Liver (tissue), 9 donors: ENCODE data around the gene ZNF70. TPM values are rescaled to one million over a fixed set of nuclear protein-coding genes. Genes with fewer than 3 reads are reported as not detected.

Experiments used
- DNase-seq: peaks from one replicate; pipeline ENCODE4 v3.0.0-alpha.2; 2017; ENCODE audit warnings: low spot score
- H3K27ac ChIP-seq, 2 donors: one replicate each; pipeline ENCODE4 v1.7.0; 2013; ENCODE audit warnings: inconsistent platforms in 2 of 2, low read length in 2 of 2, control low read depth in 1 of 2, low read depth in 1 of 2, mild to moderate bottlenecking in 1 of 2
- H3K27me3 ChIP-seq, 4 donors: one replicate each; pipeline versions ENCODE4 v1.6.1 to v1.7.0; 2013; ENCODE audit warnings: low read length in 3 of 4, inconsistent platforms in 1 of 4, mild to moderate bottlenecking in 1 of 4, moderate library complexity in 1 of 4; ENCODE audit not compliant: control insufficient read depth in 4 of 4, insufficient read depth in 4 of 4
- H3K36me3 ChIP-seq, 4 donors: one replicate each; pipeline versions ENCODE4 v1.6.1 to v1.7.0; 2013; ENCODE audit warnings: low read length in 3 of 4, mild to moderate bottlenecking in 3 of 4, low read depth in 1 of 4, moderate library complexity in 1 of 4; ENCODE audit not compliant: control insufficient read depth in 4 of 4, insufficient read depth in 3 of 4
- H3K4me1 ChIP-seq, 4 donors: one replicate each; pipeline versions ENCODE4 v1.6.1 to v1.7.0; 2013; ENCODE audit warnings: low read length in 3 of 4, mild to moderate bottlenecking in 3 of 4, moderate library complexity in 1 of 4; ENCODE audit not compliant: control insufficient read depth in 4 of 4, insufficient read depth in 4 of 4
- H3K4me3 ChIP-seq, 3 donors: one replicate each; pipeline versions ENCODE4 v1.6.1 to v1.7.0; 2013; ENCODE audit warnings: low read length in 3 of 3, control low read depth in 1 of 3, low read depth in 1 of 3, mild to moderate bottlenecking in 1 of 3
- H3K9ac ChIP-seq, 2 donors: one replicate each; pipeline ENCODE4 v1.7.0; 2013; ENCODE audit warnings: low read length in 2 of 2, mild to moderate bottlenecking in 2 of 2, moderate library complexity in 2 of 2, control low read depth in 1 of 2, low read depth in 1 of 2
- H3K9me3 ChIP-seq, 4 donors: one replicate each; pipeline versions ENCODE4 v1.6.1 to v1.7.0; 2013; ENCODE audit warnings: low read length in 3 of 4; ENCODE audit not compliant: control insufficient read depth in 4 of 4
- ATF3 ChIP-seq: IDR thresholded peaks from 2 replicates; pipeline ENCODE4 v1.6.1; 2016; ENCODE audit warnings: antibody characterized with exemption
- EGR1 ChIP-seq, 2 donors: IDR thresholded peaks; 2 replicates each; pipeline ENCODE4 v1.6.1; 2016 to 2018; ENCODE audit warnings: antibody characterized with exemption in 2 of 2, low read depth in 2 of 2
- FOXA1 ChIP-seq: IDR thresholded peaks from 2 replicates; pipeline ENCODE4 v1.6.1; 2016; ENCODE audit warnings: antibody characterized with exemption
- FOXA2 ChIP-seq: IDR thresholded peaks from 2 replicates; pipeline ENCODE4 v1.6.1; 2016; ENCODE audit warnings: antibody characterized with exemption
- GABPA ChIP-seq, 2 donors: IDR thresholded peaks in 1 of 2; conservative IDR thresholded peaks in 1 of 2; 2 replicates each; pipeline ENCODE4 v1.6.1; 2016; ENCODE audit warnings: antibody characterized with exemption in 2 of 2, mild to moderate bottlenecking in 1 of 2, moderate library complexity in 1 of 2
- HNF4A ChIP-seq, 2 donors: conservative IDR thresholded peaks; 2 replicates each; pipeline ENCODE4 v1.6.1; 2016; ENCODE audit warnings: antibody characterized with exemption in 2 of 2, mild to moderate bottlenecking in 2 of 2
- HNF4G ChIP-seq: IDR thresholded peaks from 2 replicates; pipeline ENCODE4 v1.6.1; 2016; ENCODE audit warnings: antibody characterized with exemption
- JUND ChIP-seq, 2 donors: IDR thresholded peaks; 2 replicates each; pipeline ENCODE4 v1.6.1; 2016; ENCODE audit warnings: antibody characterized with exemption in 2 of 2
- NR2F2 ChIP-seq: IDR thresholded peaks from 2 replicates; pipeline ENCODE4 v1.6.1; 2016; ENCODE audit warnings: antibody characterized with exemption
- RAD21 ChIP-seq, 2 donors: IDR thresholded peaks; 2 replicates each; pipeline ENCODE4 v1.6.1; 2016; ENCODE audit warnings: antibody characterized with exemption in 2 of 2, mild to moderate bottlenecking in 2 of 2
- RXRA ChIP-seq, 2 donors: IDR thresholded peaks; 2 replicates each; pipeline ENCODE4 v1.6.1; 2017 to 2018; ENCODE audit warnings: antibody characterized with exemption in 2 of 2, mild to moderate bottlenecking in 1 of 2
- SP1 ChIP-seq: IDR thresholded peaks from 2 replicates; pipeline ENCODE4 v1.6.1; 2018; ENCODE audit warnings: antibody characterized with exemption, mild to moderate bottlenecking
- TAF1 ChIP-seq: conservative IDR thresholded peaks from 2 replicates; pipeline ENCODE4 v1.6.1; 2016; ENCODE audit warnings: antibody characterized with exemption, mild to moderate bottlenecking
- YY1 ChIP-seq: IDR thresholded peaks from 2 replicates; pipeline ENCODE4 v1.6.1; 2016; ENCODE audit warnings: antibody characterized with exemption, mild to moderate bottlenecking
- ZBTB33 ChIP-seq: IDR thresholded peaks from 2 replicates; pipeline ENCODE4 v1.6.1; 2016; ENCODE audit warnings: antibody characterized with exemption
- WGBS: extraction: QIAGEN DNeasy Blood & Tissue Kit; methylation state at CpG from one replicate; pipeline ENCODE4 v1.1.7; 2013; 5-methylcytosine and 5-hydroxymethylcytosine counted together
- polyA plus RNA-seq, 2 donors: library from polyadenylated mRNA; stranded (reverse) in 1 of 2; unstranded in 1 of 2; fragments of 200-250 nt in 1 of 2; fragments of >200 nt in 1 of 2; fragmentation: Nextera tagmentation in 1 of 2; extraction: Ambion mirVana in 1 of 2; gene quantifications; one replicate each; pipeline versions ENCODE4 v1.2.1 to v1.2.3, GENCODE V29; 2013 to 2015
- total RNA-seq, 2 donors: library from RNA; depleted of rRNA; stranded (reverse); fragments of >200 nt; gene quantifications; one replicate each; pipeline ENCODE4 v1.2.3, GENCODE V29; 2014
- TF ChIP-seq, protein P1 (sequence below): IDR thresholded peaks from 2 replicates; pipeline ENCODE4 v1.6.1; 2016; ENCODE audit warnings: antibody characterized with exemption
- TF ChIP-seq, protein P2 (sequence below): IDR thresholded peaks from 2 replicates; pipeline ENCODE4 v1.6.1; 2016; ENCODE audit warnings: antibody characterized with exemption, mild to moderate bottlenecking
- TF ChIP-seq, protein P3 (sequence below): fragments of 150-350 bp; IDR thresholded peaks from 2 replicates; pipeline ENCODE4 v1.5.1; 2017; ENCODE audit warnings: improper control_type of control experiment, low read depth, low read length; ENCODE audit not compliant: missing input control
- donor health status: healthy.
- donor health status: healthy.
- donor health status: healthy.
- donor health status: healthy.
- donor health status: healthy.

ZNF70 gene
- total and polyA plus RNA-seq, 4 donors = 0.14 to 1.9 (median 0.68) TPM

- TF ChIP-seq ZBTB33 (no peak), NR2F2 (no peak), FOXA1 (no peak), FOXA2 (no peak), HNF4A (conservative IDR thresholded peaks at IDR 0.05) (no peak), HNF4G (no peak), RXRA (IDR thresholded peaks at IDR 0.05) (no peak), JUND (IDR thresholded peaks at IDR 0.05) (no peak), GABPA (IDR thresholded peaks at IDR 0.05 in 1 of 2, conservative IDR thresholded peaks at IDR 0.05 in 1 of 2) (no peak), YY1 (no peak), EGR1 (IDR thresholded peaks at IDR 0.05; ENCODE audit: low read depth in 2 of 2) (no peak), SP1 (no peak), RAD21 (IDR thresholded peaks at IDR 0.05) (no peak), ATF3 (no peak), TAF1 (no peak)
- TF ChIP-seq, protein P1, sequence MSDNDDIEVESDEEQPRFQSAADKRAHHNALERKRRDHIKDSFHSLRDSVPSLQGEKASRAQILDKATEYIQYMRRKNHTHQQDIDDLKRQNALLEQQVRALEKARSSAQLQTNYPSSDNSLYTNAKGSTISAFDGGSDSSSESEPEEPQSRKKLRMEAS = no peak
- TF ChIP-seq, protein P2, sequence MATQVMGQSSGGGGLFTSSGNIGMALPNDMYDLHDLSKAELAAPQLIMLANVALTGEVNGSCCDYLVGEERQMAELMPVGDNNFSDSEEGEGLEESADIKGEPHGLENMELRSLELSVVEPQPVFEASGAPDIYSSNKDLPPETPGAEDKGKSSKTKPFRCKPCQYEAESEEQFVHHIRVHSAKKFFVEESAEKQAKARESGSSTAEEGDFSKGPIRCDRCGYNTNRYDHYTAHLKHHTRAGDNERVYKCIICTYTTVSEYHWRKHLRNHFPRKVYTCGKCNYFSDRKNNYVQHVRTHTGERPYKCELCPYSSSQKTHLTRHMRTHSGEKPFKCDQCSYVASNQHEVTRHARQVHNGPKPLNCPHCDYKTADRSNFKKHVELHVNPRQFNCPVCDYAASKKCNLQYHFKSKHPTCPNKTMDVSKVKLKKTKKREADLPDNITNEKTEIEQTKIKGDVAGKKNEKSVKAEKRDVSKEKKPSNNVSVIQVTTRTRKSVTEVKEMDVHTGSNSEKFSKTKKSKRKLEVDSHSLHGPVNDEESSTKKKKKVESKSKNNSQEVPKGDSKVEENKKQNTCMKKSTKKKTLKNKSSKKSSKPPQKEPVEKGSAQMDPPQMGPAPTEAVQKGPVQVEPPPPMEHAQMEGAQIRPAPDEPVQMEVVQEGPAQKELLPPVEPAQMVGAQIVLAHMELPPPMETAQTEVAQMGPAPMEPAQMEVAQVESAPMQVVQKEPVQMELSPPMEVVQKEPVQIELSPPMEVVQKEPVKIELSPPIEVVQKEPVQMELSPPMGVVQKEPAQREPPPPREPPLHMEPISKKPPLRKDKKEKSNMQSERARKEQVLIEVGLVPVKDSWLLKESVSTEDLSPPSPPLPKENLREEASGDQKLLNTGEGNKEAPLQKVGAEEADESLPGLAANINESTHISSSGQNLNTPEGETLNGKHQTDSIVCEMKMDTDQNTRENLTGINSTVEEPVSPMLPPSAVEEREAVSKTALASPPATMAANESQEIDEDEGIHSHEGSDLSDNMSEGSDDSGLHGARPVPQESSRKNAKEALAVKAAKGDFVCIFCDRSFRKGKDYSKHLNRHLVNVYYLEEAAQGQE = no peak
- TF ChIP-seq, protein P3, sequence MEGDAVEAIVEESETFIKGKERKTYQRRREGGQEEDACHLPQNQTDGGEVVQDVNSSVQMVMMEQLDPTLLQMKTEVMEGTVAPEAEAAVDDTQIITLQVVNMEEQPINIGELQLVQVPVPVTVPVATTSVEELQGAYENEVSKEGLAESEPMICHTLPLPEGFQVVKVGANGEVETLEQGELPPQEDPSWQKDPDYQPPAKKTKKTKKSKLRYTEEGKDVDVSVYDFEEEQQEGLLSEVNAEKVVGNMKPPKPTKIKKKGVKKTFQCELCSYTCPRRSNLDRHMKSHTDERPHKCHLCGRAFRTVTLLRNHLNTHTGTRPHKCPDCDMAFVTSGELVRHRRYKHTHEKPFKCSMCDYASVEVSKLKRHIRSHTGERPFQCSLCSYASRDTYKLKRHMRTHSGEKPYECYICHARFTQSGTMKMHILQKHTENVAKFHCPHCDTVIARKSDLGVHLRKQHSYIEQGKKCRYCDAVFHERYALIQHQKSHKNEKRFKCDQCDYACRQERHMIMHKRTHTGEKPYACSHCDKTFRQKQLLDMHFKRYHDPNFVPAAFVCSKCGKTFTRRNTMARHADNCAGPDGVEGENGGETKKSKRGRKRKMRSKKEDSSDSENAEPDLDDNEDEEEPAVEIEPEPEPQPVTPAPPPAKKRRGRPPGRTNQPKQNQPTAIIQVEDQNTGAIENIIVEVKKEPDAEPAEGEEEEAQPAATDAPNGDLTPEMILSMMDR = no peak
- H3K4me1 ChIP-seq = peaks cover 12 to 30% (median 22%) of the 10 kb centered on the region in 4 donors
- H3K4me3 ChIP-seq = no peak overlapping the region
- H3K9ac ChIP-seq = no peak overlapping the region
- no peaks in the 10 kb centered on the region for H3K9me3 ChIP-seq
- DNase-seq = no peak
- H3K36me3 ChIP-seq = no peaks in the 10 kb centered on the region
- WGBS = 90% methylated on average over 14 of the region's 14 CpGs
- no peaks in the 10 kb centered on the region for H3K27me3 ChIP-seq
- H3K27ac ChIP-seq = no peak overlapping the region
Measured at GRCh38 chr22:23781511-23782183, 30.7 kb upstream of the ZNF70 start.
